ENCODE data around the gene CBX5. TPM values are rescaled to one million over a fixed set of nuclear protein-coding genes. Genes with fewer than 3 reads are reported as not detected.

Gene CBX5
- polyA plus RNA-seq, 1 donor (not counting 4 experiments of a cell fraction or from before 2014, with no cell fraction given) = 25.8 TPM

- H3K4me2 ChIP-seq (ENCODE audit: control insufficient read depth, extremely low read depth, insufficient read depth, low read depth, low read length) = peak overlapping the region; percentile 39
- H3K4me3 ChIP-seq (ENCODE audit: control insufficient read depth in 2 of 3, extremely low read depth in 1 of 3, insufficient read depth in 2 of 3, low read depth in 1 of 3, low read length in 3 of 3) = no peak overlapping the region
- TF ChIP-seq EZH2 (IDR thresholded peaks at IDR 0.05; ENCODE audit: low read length) = no peak
- TF ChIP-seq CTCF (optimal IDR thresholded peaks at IDR 0.05 in 1 of 3, IDR thresholded peaks at IDR 0.05 in 1 of 3, conservative IDR thresholded peaks at IDR 0.05 in 1 of 3; ENCODE audit: extremely low read depth in 1 of 3, insufficient read depth in 2 of 3, low read length in 3 of 3) = no peak
- H3K36me3 ChIP-seq (ENCODE audit: control insufficient read depth in 2 of 2, extremely low read depth in 1 of 2, insufficient read depth in 2 of 2, low read length in 2 of 2) = no peaks in the 10 kb centered on the region
- H2AFZ ChIP-seq (ENCODE audit: control insufficient read depth, low read length) = no peak overlapping the region
- no peak overlapping the region for H3K27ac ChIP-seq (ENCODE audit: control insufficient read depth, insufficient read depth, low read length)
- no peaks in the 10 kb centered on the region for H3K79me2 ChIP-seq (ENCODE audit: control insufficient read depth, insufficient read depth, low read length)
- peaks cover 35% of the 10 kb centered on the region for H3K4me1 ChIP-seq (ENCODE audit: control insufficient read depth, extremely low read depth, insufficient read depth, low read length)
- FAIRE-seq (no peak), DNase-seq (ENCODE audit: low read depth, low spot score) (no peak)
- H3K9me1 ChIP-seq (ENCODE audit: control insufficient read depth, extremely low read depth, insufficient read depth, low read length) = no peaks in the 10 kb centered on the region
- no peaks in the 10 kb centered on the region for H4K20me1 ChIP-seq (ENCODE audit: control insufficient read depth, extremely low read depth, insufficient read depth, low read length)
- dilution Hi-C loops (cut with MboI; ENCODE audit: extremely low pct_ligation_motif_present, low sequenced_read_pairs) = no loop called here
- no peak overlapping the region for H3K9ac ChIP-seq (ENCODE audit: control insufficient read depth, extremely low read depth, insufficient read depth, low read length)
- no peaks in the 10 kb centered on the region for H3K9me3 ChIP-seq (ENCODE audit: control insufficient read depth, low read depth, low read length)
- no peaks in the 10 kb centered on the region for H3K27me3 ChIP-seq (ENCODE audit: control insufficient read depth, extremely low read depth, insufficient read depth, low read length)
Observed at GRCh38 chr12:54304187-54304810, 24.4 kb upstream of the CBX5 start.

DNA sequence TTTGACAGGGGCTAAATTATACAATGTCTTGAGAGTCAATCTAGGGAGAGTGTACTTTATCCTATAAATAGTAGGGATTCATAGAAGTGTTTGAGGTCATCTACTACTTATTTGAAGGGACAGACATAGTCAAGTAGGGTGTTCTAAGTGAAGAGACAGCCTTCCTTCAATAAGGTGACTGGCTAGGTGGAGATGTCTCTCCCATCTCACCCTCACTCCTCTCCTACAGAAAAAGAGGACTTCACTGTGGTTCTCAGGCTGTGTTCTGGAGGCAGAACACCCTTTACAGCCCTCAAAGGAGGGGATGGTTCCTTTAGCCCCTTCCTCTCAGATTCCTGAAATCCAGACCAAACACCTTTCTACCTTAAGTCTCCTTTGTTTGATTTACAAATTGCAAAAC is 23.7 kb upstream of the CBX5 start:
- Histone ChIP-seq H3K4me3 (ENCODE audit: control insufficient read depth in 2 of 3, extremely low read depth in 1 of 3, insufficient read depth in 2 of 3, low read depth in 1 of 3, low read length in 3 of 3) (no peak overlapping the region), H3K79me2 (ENCODE audit: control insufficient read depth, insufficient read depth, low read length) (no peaks in the 10 kb centered on the region), H2AFZ (ENCODE audit: control insufficient read depth, low read length) (no peak overlapping the region), H3K9me1 (ENCODE audit: control insufficient read depth, extremely low read depth, insufficient read depth, low read length) (no peaks in the 10 kb centered on the region), H3K27me3 (ENCODE audit: control insufficient read depth, extremely low read depth, insufficient read depth, low read length) (no peaks in the 10 kb centered on the region), H3K4me1 (ENCODE audit: control insufficient read depth, extremely low read depth, insufficient read depth, low read length) (peaks cover 35% of the 10 kb centered on the region), H3K9me3 (ENCODE audit: control insufficient read depth, low read depth, low read length) (no peaks in the 10 kb centered on the region), H3K36me3 (ENCODE audit: control insufficient read depth in 2 of 2, extremely low read depth in 1 of 2, insufficient read depth in 2 of 2, low read length in 2 of 2) (no peaks in the 10 kb centered on the region), H3K27ac (ENCODE audit: control insufficient read depth, insufficient read depth, low read length) (no peak overlapping the region), H3K9ac (ENCODE audit: control insufficient read depth, extremely low read depth, insufficient read depth, low read length) (no peak overlapping the region), H3K4me2 (ENCODE audit: control insufficient read depth, extremely low read depth, insufficient read depth, low read depth, low read length) (no peak overlapping the region), H4K20me1 (ENCODE audit: control insufficient read depth, extremely low read depth, insufficient read depth, low read length) (no peaks in the 10 kb centered on the region)
- no peak for DNase-seq (ENCODE audit: low read depth, low spot score)
- no peak for FAIRE-seq
- dilution Hi-C loops (cut with MboI; ENCODE audit: extremely low pct_ligation_motif_present, low sequenced_read_pairs) = no loop called here
- TF ChIP-seq EZH2 (IDR thresholded peaks at IDR 0.05; ENCODE audit: low read length) (no peak), CTCF (optimal IDR thresholded peaks at IDR 0.05 in 1 of 3, IDR thresholded peaks at IDR 0.05 in 1 of 3, conservative IDR thresholded peaks at IDR 0.05 in 1 of 3; ENCODE audit: extremely low read depth in 1 of 3, insufficient read depth in 2 of 3, low read length in 3 of 3) (no peak)

Measured in keratinocyte (primary cell).